Neural progenitor cell (in vitro differentiated cells): ENCODE results near the gene PPFIA2.

Experiments used
- CTCF ChIP-seq: fragments of 200-600 bp; sonication (generic); IDR thresholded peaks from 2 replicates; pipeline ENCODE4 v1.5.1; 2017; ENCODE audit warnings: antibody characterized with exemption, mild to moderate bottlenecking
- EZH2 ChIP-seq: fragments of 200-600 bp; sonication (generic); IDR thresholded peaks from 2 replicates; pipeline ENCODE4 v1.6.1; 2017; ENCODE audit warnings: antibody characterized with exemption, mild to moderate bottlenecking, moderate library complexity

DNA sequence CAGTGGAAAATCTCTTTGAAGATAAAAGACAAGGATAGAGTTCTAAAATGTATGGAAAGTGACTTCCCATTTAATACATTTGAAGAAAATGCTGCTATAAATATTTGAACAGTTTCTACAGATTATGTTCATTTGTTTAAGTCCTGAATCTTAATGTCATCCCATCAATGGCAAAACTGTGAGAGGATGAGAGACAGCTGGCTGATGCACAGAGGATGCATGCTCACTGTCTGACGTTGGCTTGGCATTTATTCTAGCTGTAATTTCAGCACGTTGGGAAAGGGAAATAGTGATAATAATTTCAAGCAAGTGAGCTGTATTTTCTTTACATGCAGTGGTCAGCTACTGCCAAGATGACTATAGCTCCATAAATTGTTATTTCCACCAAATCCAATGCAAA, 40.5 kb downstream of the PPFIA2 start:
- TF ChIP-seq CTCF (no peak), EZH2 (no peak)
